Caco-2 (cell line): Measurements from ENCODE around the gene FNDC3A. TPM values are rescaled to one million over a fixed set of nuclear protein-coding genes. Genes with fewer than 3 reads are reported as not detected.
"Not testable (repeated sequence)": the region's sequence is repeated elsewhere in the genome, so short reads cannot be mapped to it uniquely, and the experiment has no call there.

Experiments
- BruUV-seq: library from RNA; stranded (reverse); fragments of 400-500 nt; replicated peaks from 2 replicates; lab custom pipeline; 2021; lab: Mats Ljungman, UMichigan
- CTCF ChIA-PET: fragments of 300-600 bp; sonication (Branson Sonifier 250); formaldehyde crosslinking; loops from one replicate; lab custom pipeline; 2022; ENCODE audit warnings: antibody characterized with exemption; lab: Charles Lee
- POLR2A ChIA-PET: fragments of 300-600 bp; sonication (Branson Sonifier 250); formaldehyde crosslinking; loops from one replicate; lab custom pipeline; 2022; ENCODE audit warnings: antibody characterized with exemption; lab: Charles Lee
- DNase-seq, 2 experiments: peaks; one replicate each; pipeline versions ENCODE4 v3.0.0 to v3.0.0-alpha.2; 2020 to 2022
- H3K27me3 ChIP-seq: replicated peaks from 2 replicates; pipeline ENCODE4 v1.6.0; 2011; ENCODE audit warnings: low read length; ENCODE audit not compliant: control insufficient read depth, insufficient read depth
- H3K36me3 ChIP-seq: 2 replicates; pipeline ENCODE4 v1.5.1; 2011; ENCODE audit warnings: low read length; ENCODE audit not compliant: control insufficient read depth, insufficient read depth
- H3K4me1 ChIP-seq: fragments of 250-450 bp; sonication (Bioruptor Pico); 2 replicates; pipeline ENCODE4 v1.5.1; 2020; ENCODE audit warnings: mild to moderate bottlenecking
- H3K4me3 ChIP-seq: 2 replicates; pipeline ENCODE4 v1.5.1; 2011; ENCODE audit warnings: low read depth, mild to moderate bottlenecking, control low read depth, low read length
- H3K9me3 ChIP-seq: fragments of 250-450 bp; sonication (Bioruptor Pico); 2 replicates; pipeline ENCODE4 v1.5.1; 2020; ENCODE audit warnings: mild to moderate bottlenecking, moderate library complexity
- H3K27ac Mint-ChIP-seq: one replicate; pipeline ENCODE4 v1.8.0; 2022; ENCODE audit warnings: mixed read lengths; ENCODE audit not compliant: unreplicated experiment
- H3K27me3 Mint-ChIP-seq: one replicate; pipeline ENCODE4 v1.8.0; 2022; ENCODE audit warnings: mixed read lengths; ENCODE audit not compliant: insufficient read depth, unreplicated experiment
- H3K36me3 Mint-ChIP-seq: one replicate; pipeline ENCODE4 v1.8.0; 2022; ENCODE audit warnings: mild to moderate bottlenecking, mixed read lengths; ENCODE audit not compliant: insufficient read depth, unreplicated experiment
- H3K4me1 Mint-ChIP-seq: one replicate; pipeline ENCODE4 v1.8.0; 2022; ENCODE audit warnings: low read depth, mixed read lengths; ENCODE audit not compliant: unreplicated experiment
- H3K4me3 Mint-ChIP-seq: one replicate; pipeline ENCODE4 v1.8.0; 2022; ENCODE audit warnings: mild to moderate bottlenecking, moderate library complexity, mixed read lengths; ENCODE audit not compliant: unreplicated experiment
- H3K9me3 Mint-ChIP-seq: one replicate; pipeline ENCODE4 v1.8.0; 2022; ENCODE audit warnings: mixed read lengths; ENCODE audit not compliant: unreplicated experiment
- intact Hi-C: fragments of 100-400 bp; cut with micrococcal nuclease; formaldehyde crosslinking; loops from one replicate; pipeline ENCODE4 v1.10.0; 2022; ENCODE audit not compliant: unreplicated experiment
- total RNA-seq: library from RNA; stranded (reverse); gene quantifications from 2 replicates; pipeline ENCODE4 v1.2.3, GENCODE V29; 2022
- TF ChIP-seq, protein P1 (sequence below), 2 experiments: fragments of 200-600 bp in 1 of 2; IDR thresholded peaks; 1 replicate in 1 of 2; 2 replicates in 1 of 2; pipeline versions ENCODE4 v1.5.1 to v1.8.0; 2011 to 2022; ENCODE audit warnings: antibody characterized with exemption in 1 of 2, control low read depth in 1 of 2, inconsistent platforms in 1 of 2, low read depth in 1 of 2, low read length in 1 of 2, mild to moderate bottlenecking in 1 of 2, moderate library complexity in 1 of 2; ENCODE audit not compliant: insufficient read depth in 1 of 2, severe bottlenecking in 1 of 2, unreplicated experiment in 1 of 2

The FNDC3A gene
- total RNA-seq, 1 experiment from 2014 or later, result 32.5 TPM

DNA sequence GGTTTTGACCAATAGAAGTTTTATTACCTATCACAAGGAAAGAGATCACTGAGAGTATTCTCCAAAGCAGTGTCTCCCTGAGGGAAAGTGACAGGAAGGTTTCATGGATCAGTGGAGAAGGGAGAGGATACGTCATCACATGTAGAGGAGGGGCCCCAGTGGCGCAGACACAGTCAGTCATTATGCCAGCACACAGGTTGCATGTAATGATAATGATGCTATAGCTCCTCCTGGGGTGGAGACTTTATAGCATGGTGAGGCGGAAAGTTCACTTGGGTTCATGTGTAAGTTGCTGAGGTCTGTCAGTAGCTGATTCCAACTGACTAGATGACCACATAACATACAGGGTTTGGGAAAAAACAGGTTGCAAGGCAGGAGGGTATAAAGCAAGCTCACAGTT is 88.8 kb downstream of the FNDC3A start:
- no peaks in the 10 kb centered on the region for H3K36me3 ChIP-seq
- no TSS peak for BruUV-seq
- Mint-ChIP-seq H3K4me1 (peaks cover 7% of the 10 kb centered on the region), H3K27ac (no peak overlapping the region), H3K4me3 (no peak overlapping the region), H3K27me3 (no peaks in the 10 kb centered on the region), H3K9me3 (peaks cover 8% of the 10 kb centered on the region), H3K36me3 (no peaks in the 10 kb centered on the region)
- CTCF ChIA-PET, result no interaction called here
- no peak overlapping the region for H3K4me3 ChIP-seq
- TF ChIP-seq, protein P1, sequence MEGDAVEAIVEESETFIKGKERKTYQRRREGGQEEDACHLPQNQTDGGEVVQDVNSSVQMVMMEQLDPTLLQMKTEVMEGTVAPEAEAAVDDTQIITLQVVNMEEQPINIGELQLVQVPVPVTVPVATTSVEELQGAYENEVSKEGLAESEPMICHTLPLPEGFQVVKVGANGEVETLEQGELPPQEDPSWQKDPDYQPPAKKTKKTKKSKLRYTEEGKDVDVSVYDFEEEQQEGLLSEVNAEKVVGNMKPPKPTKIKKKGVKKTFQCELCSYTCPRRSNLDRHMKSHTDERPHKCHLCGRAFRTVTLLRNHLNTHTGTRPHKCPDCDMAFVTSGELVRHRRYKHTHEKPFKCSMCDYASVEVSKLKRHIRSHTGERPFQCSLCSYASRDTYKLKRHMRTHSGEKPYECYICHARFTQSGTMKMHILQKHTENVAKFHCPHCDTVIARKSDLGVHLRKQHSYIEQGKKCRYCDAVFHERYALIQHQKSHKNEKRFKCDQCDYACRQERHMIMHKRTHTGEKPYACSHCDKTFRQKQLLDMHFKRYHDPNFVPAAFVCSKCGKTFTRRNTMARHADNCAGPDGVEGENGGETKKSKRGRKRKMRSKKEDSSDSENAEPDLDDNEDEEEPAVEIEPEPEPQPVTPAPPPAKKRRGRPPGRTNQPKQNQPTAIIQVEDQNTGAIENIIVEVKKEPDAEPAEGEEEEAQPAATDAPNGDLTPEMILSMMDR (IDR thresholded peaks at IDR 0.05; ENCODE audit: insufficient read depth in 1 of 2, low read depth in 1 of 2, low read length in 1 of 2, severe bottlenecking in 1 of 2, unreplicated experiment in 1 of 2), result no peak
- intact Hi-C loops, result no loop called here
- no peaks in the 10 kb centered on the region for H3K9me3 ChIP-seq
- H3K27me3 ChIP-seq, result no peaks in the 10 kb centered on the region
- peaks cover 16% of the 10 kb centered on the region for H3K4me1 ChIP-seq
- POLR2A ChIA-PET, result no interaction called here
- no peak for DNase-seq

DNA sequence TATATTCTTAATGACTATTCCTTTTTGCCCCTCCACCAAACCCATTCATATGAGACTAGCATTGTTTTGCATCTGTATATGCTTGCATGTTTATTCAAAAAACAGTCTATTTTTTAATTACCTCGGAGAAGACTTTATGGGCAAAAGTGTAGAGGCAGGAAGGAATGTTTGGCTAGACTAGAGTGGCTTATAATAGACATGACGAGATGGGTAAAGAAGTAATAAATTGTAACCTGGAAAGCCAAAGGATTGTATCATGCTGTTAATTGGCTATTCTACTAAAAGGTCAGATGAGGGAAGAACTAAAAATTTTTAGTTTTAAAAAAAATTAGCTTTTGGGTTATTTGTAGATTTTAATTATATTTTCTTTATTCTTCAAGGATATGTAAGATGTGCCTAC is 91.1 kb downstream of the FNDC3A start:
- no TSS peak for BruUV-seq
- H3K4me1 Mint-ChIP-seq, result peaks cover 7% of the 10 kb centered on the region
- ChIA-PET CTCF (no interaction called here), POLR2A (no interaction called here)
- intact Hi-C loops, result no loop called here
- no peaks in the 10 kb centered on the region for H3K27me3 ChIP-seq
- H3K27me3 Mint-ChIP-seq, result no peaks in the 10 kb centered on the region
- DNase-seq, result no peak
- no peaks in the 10 kb centered on the region for H3K9me3 ChIP-seq
- TF ChIP-seq, protein P1 (IDR thresholded peaks at IDR 0.05; ENCODE audit: insufficient read depth in 1 of 2, low read depth in 1 of 2, low read length in 1 of 2, severe bottlenecking in 1 of 2, unreplicated experiment in 1 of 2), result no peak
- H3K9me3 Mint-ChIP-seq, result peaks cover 8% of the 10 kb centered on the region
- no peak overlapping the region for H3K4me3 Mint-ChIP-seq
- H3K36me3 ChIP-seq, result no peaks in the 10 kb centered on the region
- H3K4me1 ChIP-seq, result peaks cover 16% of the 10 kb centered on the region
- no peaks in the 10 kb centered on the region for H3K36me3 Mint-ChIP-seq
- H3K27ac Mint-ChIP-seq, result no peak overlapping the region
- H3K4me3 ChIP-seq, result no peak overlapping the region

DNA sequence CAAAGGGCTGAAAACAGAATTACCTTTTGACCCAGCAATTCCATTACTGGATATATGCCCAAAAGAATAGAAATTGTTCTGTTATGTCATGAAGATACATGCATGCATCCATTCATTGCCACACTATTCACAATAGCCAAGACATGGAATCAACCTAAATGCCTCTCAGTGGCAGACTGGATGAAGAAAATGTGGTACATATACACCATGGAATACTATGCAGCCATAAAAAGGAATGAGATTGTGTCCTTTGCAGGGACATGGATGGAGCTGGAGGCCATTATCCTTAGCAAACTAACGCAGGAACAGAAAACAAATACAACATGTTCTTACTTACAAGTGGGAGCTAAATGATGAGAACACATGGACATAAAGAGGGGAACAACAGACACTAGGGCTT is 92.8 kb downstream of the FNDC3A start:
- H3K9me3 ChIP-seq, H3K36me3 ChIP-seq, H3K4me1 ChIP-seq, BruUV-seq, H3K27me3 Mint-ChIP-seq, H3K27ac Mint-ChIP-seq, H3K27me3 ChIP-seq, intact Hi-C loops, H3K4me3 Mint-ChIP-seq, H3K9me3 Mint-ChIP-seq, H3K4me3 ChIP-seq, POLR2A ChIA-PET, H3K36me3 Mint-ChIP-seq, CTCF ChIA-PET, H3K4me1 Mint-ChIP-seq, DNase-seq: not testable (repeated sequence)

DNA sequence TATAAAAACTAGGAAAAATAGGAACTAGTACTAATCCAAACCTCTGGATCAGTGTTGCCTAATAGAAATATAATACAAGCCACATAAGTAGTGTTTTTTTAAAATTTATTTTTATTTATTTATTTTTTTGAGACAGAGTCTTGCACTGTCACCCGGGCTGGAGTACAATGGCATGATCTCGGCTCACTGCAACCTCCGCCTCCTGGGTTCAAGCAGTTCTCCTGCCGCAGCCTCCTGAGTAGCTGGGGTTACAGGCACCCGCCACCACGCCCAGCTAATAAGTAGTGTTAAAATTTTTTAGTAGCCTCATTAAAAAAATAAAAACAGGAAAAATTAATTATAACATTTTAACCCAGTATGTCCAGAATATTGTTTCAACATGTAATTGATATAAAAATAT is 94.3 kb downstream of the FNDC3A start:
- H3K36me3 Mint-ChIP-seq, H3K36me3 ChIP-seq, H3K27me3 ChIP-seq, intact Hi-C loops, BruUV-seq, H3K4me3 ChIP-seq, H3K4me1 Mint-ChIP-seq, DNase-seq, H3K27ac Mint-ChIP-seq, POLR2A ChIA-PET, H3K4me1 ChIP-seq, H3K9me3 ChIP-seq, H3K9me3 Mint-ChIP-seq, H3K4me3 Mint-ChIP-seq, H3K27me3 Mint-ChIP-seq, CTCF ChIA-PET: not testable (repeated sequence)
